Neural progenitor cell (in vitro differentiated cells): ENCODE measurements around the gene FAM13C.

Source experiments
- EZH2 ChIP-seq: fragments of 200-600 bp; sonication (generic); IDR thresholded peaks from 2 replicates; pipeline ENCODE4 v1.6.1; 2017; ENCODE audit warnings: antibody characterized with exemption, mild to moderate bottlenecking, moderate library complexity
- EZH2phosphoT487 ChIP-seq: fragments of 200-600 bp; sonication (generic); IDR thresholded peaks from 2 replicates; pipeline ENCODE4 v1.6.1; 2017; ENCODE audit warnings: antibody characterized with exemption
- TF ChIP-seq, protein P1 (sequence below): fragments of 200-600 bp; sonication (generic); IDR thresholded peaks from 2 replicates; pipeline ENCODE4 v1.5.1; 2017; ENCODE audit warnings: antibody characterized with exemption, mild to moderate bottlenecking

DNA sequence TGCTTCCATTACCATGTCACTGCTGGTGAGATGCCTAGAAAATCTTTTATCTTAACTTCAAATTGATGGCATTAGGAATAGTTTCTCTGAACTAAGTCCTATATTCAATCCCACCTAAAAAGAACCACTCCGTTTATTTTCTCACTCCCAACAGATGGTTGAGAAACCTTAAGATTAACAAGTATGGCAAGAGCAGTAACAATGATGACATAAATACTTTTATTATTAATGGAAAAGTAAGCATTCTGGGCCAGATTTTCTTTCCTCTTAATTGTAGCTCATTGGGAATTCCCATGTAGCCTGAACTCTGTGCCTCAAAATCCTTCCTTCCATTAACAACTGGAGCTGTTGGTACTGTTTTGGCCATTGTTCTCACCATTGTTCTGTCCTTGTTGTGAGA, 21.1 kb upstream of the FAM13C start:
- TF ChIP-seq, protein P1, sequence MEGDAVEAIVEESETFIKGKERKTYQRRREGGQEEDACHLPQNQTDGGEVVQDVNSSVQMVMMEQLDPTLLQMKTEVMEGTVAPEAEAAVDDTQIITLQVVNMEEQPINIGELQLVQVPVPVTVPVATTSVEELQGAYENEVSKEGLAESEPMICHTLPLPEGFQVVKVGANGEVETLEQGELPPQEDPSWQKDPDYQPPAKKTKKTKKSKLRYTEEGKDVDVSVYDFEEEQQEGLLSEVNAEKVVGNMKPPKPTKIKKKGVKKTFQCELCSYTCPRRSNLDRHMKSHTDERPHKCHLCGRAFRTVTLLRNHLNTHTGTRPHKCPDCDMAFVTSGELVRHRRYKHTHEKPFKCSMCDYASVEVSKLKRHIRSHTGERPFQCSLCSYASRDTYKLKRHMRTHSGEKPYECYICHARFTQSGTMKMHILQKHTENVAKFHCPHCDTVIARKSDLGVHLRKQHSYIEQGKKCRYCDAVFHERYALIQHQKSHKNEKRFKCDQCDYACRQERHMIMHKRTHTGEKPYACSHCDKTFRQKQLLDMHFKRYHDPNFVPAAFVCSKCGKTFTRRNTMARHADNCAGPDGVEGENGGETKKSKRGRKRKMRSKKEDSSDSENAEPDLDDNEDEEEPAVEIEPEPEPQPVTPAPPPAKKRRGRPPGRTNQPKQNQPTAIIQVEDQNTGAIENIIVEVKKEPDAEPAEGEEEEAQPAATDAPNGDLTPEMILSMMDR, result no peak
- TF ChIP-seq EZH2, result no peak
- TF ChIP-seq EZH2phosphoT487, result no peak
